SK-N-MC (cell line): ENCODE data around the gene LRRN2.

Source experiments
- DNase-seq: peaks from one replicate; pipeline ENCODE4 v3.0.0-alpha.2; 2011; ENCODE audit warnings: low read depth, low spot score
- H3K27ac ChIP-seq: fragments of 200-600 bp; sonication (generic); 2 replicates; pipeline ENCODE4 v1.5.1; 2016; ENCODE audit warnings: mixed run types
- H3K36me3 ChIP-seq: fragments of 200-600 bp; sonication (generic); 2 replicates; pipeline ENCODE4 v1.6.1; 2017; ENCODE audit warnings: antibody characterized with exemption, low read length, mixed read lengths; ENCODE audit not compliant: insufficient read depth
- H3K4me3 ChIP-seq: fragments of 200-600 bp; sonication (generic); 2 replicates; pipeline ENCODE4 v1.5.1; 2016
- H3K9ac ChIP-seq: fragments of 200-600 bp; sonication (generic); 2 replicates; pipeline ENCODE4 v1.8.0; 2017; ENCODE audit warnings: mixed run types, mixed read lengths; ENCODE audit not compliant: insufficient read length
- H3K9me3 ChIP-seq: fragments of 200-600 bp; sonication (generic); 2 replicates; pipeline ENCODE4 v1.6.1; 2017; ENCODE audit warnings: low read depth, mild to moderate bottlenecking, antibody characterized with exemption, low read length, moderate library complexity, mixed read lengths
- EZH2 ChIP-seq: fragments of 200-600 bp; sonication (generic); IDR thresholded peaks from one replicate; pipeline ENCODE4 v1.6.1; 2017; ENCODE audit warnings: antibody characterized with exemption
- FOXP2 ChIP-seq: optimal IDR thresholded peaks from 2 replicates; pipeline ENCODE3; 2011; ENCODE audit warnings: mild to moderate bottlenecking, moderate library complexity; ENCODE audit not compliant: insufficient read depth; ENCODE audit errors: extremely low read length, control extremely low read depth
- POLR2AphosphoS5 ChIP-seq: IDR thresholded peaks from 2 replicates; pipeline ENCODE4 v1.6.1; 2012; ENCODE audit warnings: mild to moderate bottlenecking, low read depth, low read length, borderline replicate concordance

Gene LRRN2

DNA sequence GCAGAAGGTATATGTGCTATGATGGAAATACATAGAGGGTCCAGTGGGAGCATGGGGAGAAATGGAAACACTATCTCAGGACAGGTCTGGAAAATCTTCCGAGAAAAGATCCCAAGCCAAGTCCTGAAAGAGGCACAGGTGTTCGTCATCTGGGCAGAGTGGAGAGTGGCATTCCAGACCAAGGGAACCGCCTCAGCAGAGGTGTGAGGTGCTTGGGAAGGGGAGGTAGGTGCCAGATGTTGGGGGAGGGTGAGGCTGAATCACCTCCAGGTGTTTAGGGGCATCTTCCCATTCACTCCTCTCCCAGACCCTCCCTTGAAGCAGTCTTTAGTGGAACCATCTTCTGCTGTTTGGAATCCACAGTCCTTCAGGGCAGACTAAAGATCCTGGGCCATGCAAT is 23.5 kb upstream of the LRRN2 start:
- Histone ChIP-seq H3K27ac (no peak overlapping the region), H3K9me3 (no peaks in the 10 kb centered on the region), H3K36me3 (no peaks in the 10 kb centered on the region), H3K4me3 (no peak overlapping the region), H3K9ac (no peak overlapping the region)
- no peak for TF ChIP-seq FOXP2
- DNase-seq: no peak

GRCh38 chr1:204706838-204707509 is 21.4 kb upstream of the LRRN2 start:
- Histone ChIP-seq H3K4me3 (no peak overlapping the region), H3K27ac (no peak overlapping the region), H3K9me3 (no peaks in the 10 kb centered on the region), H3K36me3 (no peaks in the 10 kb centered on the region), H3K9ac (no peak overlapping the region)
- no peak for DNase-seq
- TF ChIP-seq POLR2AphosphoS5: no peak
- TF ChIP-seq EZH2: no peak
- TF ChIP-seq FOXP2: no peak

- no peak for DNase-seq
- Histone ChIP-seq H3K27ac (no peak overlapping the region), H3K9ac (no peak overlapping the region), H3K4me3 (no peak overlapping the region), H3K9me3 (no peaks in the 10 kb centered on the region), H3K36me3 (no peaks in the 10 kb centered on the region)
- TF ChIP-seq EZH2 (no peak), POLR2AphosphoS5 (no peak), FOXP2 (no peak)
Measured at GRCh38 chr1:204705888-204706837, 20.6 kb upstream of the LRRN2 start.

DNA sequence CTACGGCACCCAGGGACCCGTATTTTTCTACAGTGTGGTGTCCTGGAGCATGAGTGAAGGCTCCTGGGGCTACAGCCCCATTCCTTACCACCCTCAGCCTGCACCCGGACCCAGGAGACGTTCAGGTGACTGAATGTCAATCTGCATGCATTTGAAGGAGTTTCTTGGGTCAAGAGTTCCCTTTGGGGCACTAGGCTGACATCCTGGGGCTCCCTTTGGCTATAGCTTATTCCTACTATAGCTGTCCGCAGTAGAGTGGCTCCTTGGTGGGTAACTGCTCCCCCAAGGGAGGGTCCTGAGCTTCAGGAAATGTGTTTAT is 19.9 kb upstream of the LRRN2 start:
- Histone ChIP-seq H3K36me3 (no peaks in the 10 kb centered on the region), H3K9ac (no peak overlapping the region), H3K4me3 (no peak overlapping the region), H3K27ac (no peak overlapping the region), H3K9me3 (no peaks in the 10 kb centered on the region)
- no peak for DNase-seq
- no peak for TF ChIP-seq EZH2
- TF ChIP-seq POLR2AphosphoS5: no peak
- TF ChIP-seq FOXP2: no peak

DNA sequence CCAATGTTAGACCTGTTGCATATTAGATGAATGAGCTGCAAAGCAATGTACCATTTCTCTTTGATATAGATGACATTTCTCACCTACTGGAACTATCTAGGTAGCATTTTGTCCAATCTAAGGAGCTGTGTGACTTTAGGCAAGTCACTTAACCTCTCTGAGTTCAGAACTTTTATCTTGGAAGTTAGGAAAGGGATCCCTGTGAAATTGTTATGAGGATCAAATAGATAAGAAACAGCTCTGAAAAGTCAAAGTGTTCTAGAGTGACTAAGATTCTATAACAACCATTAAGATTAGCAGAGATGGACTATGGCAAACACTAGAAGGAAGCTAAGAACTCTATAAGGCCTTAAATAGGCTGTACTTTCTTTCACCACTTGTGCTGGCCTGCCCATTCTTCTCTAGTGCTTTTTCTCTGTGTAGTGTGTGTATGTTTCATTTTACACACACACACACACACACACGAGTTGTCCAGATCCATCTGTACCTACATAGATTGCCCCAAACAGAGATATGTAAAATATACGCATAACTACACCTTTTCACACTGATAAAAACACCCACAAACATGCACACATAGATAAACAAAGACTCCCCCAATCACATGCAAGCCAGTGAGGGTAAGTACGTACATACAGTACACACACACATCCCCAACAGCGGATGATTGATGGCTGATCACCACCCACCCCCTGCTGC is 19.4 kb upstream of the LRRN2 start:
- no peak for TF ChIP-seq EZH2
- TF ChIP-seq POLR2AphosphoS5: no peak
- TF ChIP-seq FOXP2: no peak
- no peak overlapping the region for H3K4me3 ChIP-seq
- no peak for DNase-seq
- no peak overlapping the region for H3K9ac ChIP-seq
- H3K9me3 ChIP-seq: no peaks in the 10 kb centered on the region
- H3K27ac ChIP-seq: no peak overlapping the region
- H3K36me3 ChIP-seq: no peaks in the 10 kb centered on the region

GRCh38 chr1:204703826-204704612 is 18.5 kb upstream of the LRRN2 start:
- H3K9me3 ChIP-seq: no peaks in the 10 kb centered on the region
- no peak overlapping the region for H3K9ac ChIP-seq
- DNase-seq: no peak
- H3K27ac ChIP-seq: no peak overlapping the region
- TF ChIP-seq EZH2: no peak
- no peak for TF ChIP-seq FOXP2
- no peak for TF ChIP-seq POLR2AphosphoS5
- no peaks in the 10 kb centered on the region for H3K36me3 ChIP-seq
- H3K4me3 ChIP-seq: no peak overlapping the region

DNA sequence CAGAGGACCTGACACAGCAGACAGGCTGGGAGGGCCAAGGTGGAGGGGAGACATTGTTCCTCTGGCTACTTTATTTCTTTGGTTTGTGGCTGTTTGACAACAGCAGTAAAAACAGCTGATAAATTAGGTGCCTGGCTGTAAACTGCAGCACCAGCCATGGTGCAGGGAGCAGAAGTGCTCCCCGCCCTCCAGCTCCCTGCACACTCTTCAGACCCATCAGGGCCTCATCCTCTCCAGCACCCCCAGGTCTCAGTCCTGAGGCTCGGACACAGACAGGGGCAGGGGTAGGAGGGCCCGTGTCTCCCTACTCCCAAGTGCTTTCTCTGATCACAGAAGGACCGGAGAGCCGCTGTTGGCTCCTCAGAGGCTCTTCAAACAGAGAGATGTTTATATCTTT is 17.7 kb upstream of the LRRN2 start:
- DNase-seq: no peak

More for the DNA sequence above, 17.7 kb upstream of the LRRN2 start:
- Histone ChIP-seq H3K36me3 (no peaks in the 10 kb centered on the region), H3K4me3 (no peak overlapping the region), H3K9ac (no peak overlapping the region), H3K9me3 (no peaks in the 10 kb centered on the region), H3K27ac (no peak overlapping the region)
- TF ChIP-seq EZH2 (no peak), POLR2AphosphoS5 (no peak), FOXP2 (no peak)
